HT-29 (cell line): ENCODE measurements around the gene PRUNE2. TPM values are rescaled to one million over a fixed set of nuclear protein-coding genes. Genes with fewer than 3 reads are reported as not detected.
"Not testable (repeated sequence)": the region's sequence is repeated elsewhere in the genome, so short reads cannot be mapped to it uniquely, and the experiment has no call there.

Experiments
- DNase-seq: peaks from one replicate; pipeline ENCODE4 v3.0.0-alpha.2; 2015; ENCODE audit warnings: low spot score
- total RNA-seq: library from RNA; depleted of rRNA; stranded (reverse); fragments of >200 nt; shearing (Covaris generic); gene quantifications from 2 replicates; pipeline ENCODE4 v1.2.3, GENCODE V29; 2014

The PRUNE2 gene
- total RNA-seq, 1 experiment from 2014 or later = not detected

DNA sequence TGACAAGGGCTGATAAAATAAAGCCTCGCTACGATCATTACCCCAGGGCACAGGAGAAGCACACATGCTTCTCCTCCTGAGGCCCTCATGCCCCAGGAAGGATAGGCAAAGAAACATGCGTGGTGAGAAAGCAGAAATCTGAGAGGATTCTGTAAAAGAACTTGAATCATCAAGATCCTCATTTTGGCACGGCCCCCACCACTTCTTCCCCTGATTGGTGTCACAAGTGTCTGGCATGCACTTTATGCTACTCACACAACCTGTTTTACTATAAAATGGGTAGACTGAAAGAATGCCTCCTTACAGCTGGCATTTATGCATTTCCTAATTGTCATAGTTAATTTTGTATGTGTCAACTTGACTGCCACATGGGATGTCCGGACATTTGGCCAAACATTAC, 109.6 kb downstream of the PRUNE2 start:
- no peak for DNase-seq

DNA sequence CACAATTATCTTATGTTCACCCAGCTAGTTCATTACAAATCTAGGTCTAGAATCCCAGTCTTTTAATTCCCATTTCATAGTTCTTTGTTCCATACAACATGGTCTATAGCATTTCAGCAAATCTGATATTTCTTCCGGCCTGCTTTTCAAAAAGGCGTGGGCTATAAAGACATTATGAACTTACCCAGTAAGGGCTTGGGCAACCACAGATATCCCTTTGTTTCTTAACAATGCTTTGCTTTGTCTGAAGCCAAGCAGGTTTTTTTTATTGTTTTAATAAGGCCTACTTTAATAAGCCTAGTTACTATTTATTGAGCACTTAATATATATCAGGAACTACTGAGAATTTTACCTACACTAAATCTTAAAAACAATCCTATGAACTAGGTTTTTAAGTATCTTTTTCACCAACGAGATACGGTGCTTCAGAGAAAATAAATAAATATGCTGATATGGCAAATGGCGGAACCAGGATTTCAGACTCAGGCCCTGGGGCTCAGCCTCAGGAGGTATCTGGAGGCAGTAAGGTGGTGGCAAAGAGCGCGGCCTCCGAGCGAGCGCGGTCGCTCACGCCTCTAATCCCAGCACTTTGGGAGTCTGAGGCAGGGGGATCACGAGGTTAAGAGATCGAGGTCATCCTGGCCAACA, 112.0 kb downstream of the PRUNE2 start:
- DNase-seq = no peak

DNA sequence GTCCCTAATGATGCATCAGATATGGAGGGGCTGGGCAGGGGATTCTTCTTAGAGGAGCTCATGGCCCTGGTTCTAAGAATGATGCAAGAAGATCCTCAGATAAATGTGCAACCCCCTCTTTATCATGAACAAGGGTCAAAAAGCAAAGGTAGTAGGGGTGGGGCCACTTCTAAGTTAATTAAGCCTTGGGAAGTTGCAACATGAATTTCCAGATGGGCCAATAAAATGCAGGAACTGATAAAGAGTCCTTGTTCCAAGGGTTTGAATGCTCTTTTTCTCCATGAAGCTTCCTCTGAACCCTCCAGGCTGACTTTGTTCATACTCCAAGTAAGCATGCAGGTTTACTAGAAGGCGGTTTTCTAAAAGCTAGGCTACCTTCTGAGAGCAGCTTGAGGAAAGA, 116.1 kb downstream of the PRUNE2 start:
- DNase-seq = no peak

DNA sequence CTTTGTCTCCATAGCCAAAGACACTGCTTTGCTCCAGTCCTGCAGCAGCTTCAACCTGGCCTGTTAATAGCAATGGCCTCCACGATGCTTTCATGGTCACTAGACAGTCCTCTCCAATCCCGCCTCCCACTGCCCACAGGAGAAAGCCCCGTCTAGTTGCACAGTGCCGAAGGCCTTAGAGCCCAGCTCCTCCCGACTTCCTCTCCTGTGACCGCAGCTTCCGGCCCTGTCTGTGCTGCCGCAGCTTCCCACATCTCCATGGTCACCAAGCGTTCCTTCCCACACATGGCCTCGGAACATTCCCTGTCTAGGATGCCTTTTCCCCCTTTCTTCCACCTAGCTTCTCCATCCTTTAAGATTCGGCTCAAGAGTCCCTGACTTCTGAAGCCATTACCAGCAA, 118.2 kb downstream of the PRUNE2 start:
- DNase-seq = no peak

DNA sequence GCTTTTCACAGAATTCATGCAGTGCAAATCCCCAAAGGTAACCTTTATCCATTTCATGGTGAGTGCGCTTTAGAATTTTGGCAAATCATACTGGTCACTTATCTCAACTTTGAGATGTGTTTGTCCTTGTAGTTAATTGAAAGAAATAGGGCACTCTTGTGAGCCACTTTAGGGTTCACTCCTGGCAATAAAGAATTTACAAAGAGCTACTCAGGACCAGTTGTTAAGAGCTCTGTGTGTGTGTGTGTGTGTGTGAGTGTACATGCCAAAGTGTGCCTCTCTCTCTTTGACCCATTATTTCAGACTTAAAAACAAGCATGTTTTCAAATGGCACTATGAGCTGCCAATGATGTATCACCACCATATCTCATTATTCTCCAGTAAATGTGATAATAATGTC, 120.4 kb downstream of the PRUNE2 start:
- DNase-seq = no peak

DNA sequence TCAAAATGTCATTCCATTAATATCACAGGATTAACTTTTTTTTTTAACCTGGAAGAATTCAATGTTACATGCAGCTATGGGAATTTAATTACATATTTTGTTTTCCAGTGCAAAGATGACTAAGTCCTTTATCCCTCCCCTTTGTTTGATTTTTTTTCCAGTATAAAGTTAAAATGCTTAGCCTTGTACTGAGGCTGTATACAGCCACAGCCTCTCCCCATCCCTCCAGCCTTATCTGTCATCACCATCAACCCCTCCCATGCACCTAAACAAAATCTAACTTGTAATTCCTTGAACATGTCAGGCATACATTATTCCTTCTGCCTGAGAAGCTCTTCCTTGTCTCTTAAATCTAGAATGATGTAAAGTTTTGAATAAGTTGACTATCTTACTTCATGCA, 121.0 kb downstream of the PRUNE2 start:
- no peak for DNase-seq

DNA sequence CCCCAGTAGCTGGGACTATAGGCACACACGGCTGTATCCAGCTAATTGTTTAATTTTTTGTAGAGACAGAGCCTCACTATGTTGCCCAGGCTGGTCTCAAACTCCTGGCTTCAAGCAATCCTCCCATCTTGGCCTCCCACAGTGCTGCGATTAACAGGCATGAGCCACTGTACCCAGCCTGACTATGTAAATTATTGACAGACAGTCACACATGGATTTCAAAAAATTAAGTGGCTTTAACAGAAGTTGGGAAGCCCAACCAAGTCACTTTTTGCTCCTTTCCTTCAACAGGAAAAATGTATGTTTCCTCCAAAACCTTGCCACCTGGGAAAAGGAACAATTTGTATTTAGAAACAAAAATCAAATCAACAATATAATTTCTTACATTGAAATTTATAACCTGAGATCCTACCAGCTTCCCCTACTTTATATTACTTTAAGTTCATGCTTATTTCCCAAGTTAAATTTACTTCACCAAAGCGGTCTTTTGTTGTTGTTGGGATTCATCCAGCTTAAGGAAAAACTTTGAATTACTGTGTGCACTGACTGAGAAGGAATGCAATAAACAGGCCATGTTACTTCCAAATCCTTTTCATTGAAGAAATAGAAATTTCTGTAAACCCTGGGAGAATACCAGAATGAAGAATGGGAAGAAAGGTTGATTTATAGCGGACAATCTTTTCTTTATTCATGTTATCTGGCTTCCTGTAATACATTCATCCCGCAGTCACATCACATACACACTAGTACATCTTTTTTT, 133.0 kb downstream of the PRUNE2 start:
- no peak for DNase-seq

DNA sequence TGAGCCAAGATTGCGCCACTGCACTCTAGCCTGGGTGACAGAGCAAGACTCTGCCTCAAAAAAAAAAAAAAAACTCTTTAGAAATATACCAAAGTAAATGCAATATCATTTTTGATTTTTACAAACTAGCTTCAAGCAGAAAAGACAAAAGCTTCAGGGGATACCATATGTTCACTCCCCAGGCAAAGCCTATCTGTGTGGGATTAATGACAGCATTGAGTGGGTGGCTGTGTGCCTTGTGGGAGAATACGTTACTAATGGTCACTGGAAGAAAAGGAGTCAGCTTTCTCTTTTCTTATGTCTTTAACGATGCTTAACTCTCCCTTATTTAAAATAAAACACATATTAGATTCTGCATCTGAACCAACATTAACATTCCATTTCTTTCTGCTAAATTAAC, 139.8 kb downstream of the PRUNE2 start:
- no peak for DNase-seq

DNA sequence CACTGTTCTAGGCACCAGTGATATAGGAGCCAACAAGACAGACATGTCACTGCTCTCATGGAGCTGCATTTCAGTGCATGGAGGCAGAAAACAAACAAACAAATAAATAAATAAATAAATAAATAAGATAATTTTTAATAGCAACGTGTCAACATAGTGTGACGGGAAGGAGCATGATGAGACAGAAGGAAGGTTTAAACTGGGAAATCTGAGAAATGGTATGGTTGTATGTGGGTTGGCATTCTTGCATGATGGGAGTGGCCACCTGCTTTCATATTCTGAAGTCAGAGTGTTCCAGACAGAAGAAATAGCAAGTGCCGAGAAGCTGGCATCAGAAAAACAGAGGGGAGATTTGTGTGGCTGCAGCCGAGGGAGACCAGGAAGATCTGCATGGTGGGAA, 141.8 kb downstream of the PRUNE2 start, which contains the start of gene PCA3:
TSS of gene PCA3 (plus strand) at position 301 of the 400 bp plus-strand sequence.
- no peak for DNase-seq

DNA sequence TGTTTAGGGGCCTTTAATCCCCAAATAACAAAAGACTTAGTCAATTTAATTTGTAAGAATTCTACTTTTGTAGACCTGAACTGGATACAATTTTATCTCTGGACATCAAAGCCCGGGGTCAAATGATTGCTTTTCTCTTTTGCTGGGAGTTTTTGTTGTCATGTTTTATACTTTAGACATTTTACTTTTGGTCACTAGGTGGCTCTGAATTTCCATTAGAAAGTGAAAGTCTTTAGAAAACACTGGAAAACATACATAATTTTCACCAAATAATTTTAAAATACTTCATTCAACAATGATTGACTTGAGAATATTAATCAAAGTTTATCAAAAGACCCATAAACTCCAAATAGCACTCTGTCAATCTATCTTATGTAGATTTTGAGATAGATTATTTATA, 144.5 kb downstream of the PRUNE2 start:
- DNase-seq = peak; percentile 3

DNA sequence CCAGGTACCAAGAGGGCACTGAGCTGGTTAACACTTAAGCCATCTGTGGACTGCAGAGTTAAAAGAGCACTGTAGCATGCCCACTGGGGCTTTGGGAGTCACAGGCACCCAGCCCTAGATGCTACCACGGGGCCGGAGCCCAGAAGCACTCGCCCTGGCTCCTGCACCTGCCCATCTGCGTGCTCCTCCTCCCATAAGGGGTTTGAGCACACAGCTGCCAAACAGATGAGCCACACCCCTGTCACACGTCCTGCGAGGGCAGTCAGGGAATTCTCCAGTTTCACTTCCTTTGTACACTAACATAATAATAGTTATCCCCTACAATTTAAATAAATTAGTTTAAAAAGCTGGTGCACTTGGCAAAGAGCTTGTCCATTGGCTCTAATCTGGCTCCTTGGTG, 146.2 kb downstream of the PRUNE2 start:
- DNase-seq = no peak

DNA sequence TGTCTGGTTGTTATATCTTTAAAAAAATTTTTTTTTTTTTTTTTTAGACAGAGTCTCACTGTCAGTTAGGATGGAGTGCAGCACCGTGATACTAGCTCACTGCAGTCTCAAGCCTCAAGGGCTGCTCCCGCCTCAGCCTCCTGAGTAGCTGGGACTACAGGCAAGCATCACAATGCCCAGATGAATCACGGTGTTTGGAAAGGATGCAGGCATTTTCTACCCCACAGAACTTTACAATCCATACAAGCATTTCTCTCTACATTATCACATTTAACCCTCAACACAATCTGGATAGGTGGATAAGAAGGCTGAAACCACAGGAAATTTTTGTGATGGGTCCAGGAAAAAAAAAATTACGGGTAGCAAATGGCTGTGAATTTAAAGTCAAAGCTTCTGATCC, 147.4 kb downstream of the PRUNE2 start:
- DNase-seq = no peak

DNA sequence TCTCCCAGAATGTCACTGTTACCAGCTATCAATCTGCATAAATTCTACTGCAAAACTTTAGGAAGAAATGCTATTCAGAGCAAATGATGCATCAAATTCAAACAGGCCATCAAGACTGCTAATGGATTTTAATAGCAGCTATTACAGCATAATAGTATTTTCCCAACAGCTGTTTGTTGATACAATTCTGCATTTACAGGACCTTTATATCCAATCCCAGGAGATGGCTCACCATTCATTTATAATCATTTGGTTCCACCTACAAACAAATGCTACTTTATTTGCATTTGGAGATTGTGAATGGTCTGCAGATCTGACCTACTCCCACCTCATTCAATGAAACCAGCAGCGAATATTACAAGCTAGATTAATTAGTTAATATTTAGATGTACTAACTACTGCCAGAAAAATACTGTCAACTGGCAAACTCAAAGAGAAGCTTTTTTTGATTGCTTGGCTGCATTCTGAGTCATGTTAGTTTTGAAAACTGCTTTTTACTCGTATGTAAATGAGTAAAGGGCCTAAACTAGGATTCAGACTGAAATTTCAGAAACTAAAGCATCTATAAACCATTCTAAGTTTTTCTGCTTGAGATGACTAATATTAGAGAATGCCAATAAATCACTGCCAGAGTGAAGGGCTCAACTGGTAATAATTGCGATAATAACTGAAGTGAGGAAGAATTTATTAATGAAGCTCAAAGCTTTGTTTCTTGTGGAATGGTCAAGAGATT, 148.8 kb downstream of the PRUNE2 start:
- no peak for DNase-seq

DNA sequence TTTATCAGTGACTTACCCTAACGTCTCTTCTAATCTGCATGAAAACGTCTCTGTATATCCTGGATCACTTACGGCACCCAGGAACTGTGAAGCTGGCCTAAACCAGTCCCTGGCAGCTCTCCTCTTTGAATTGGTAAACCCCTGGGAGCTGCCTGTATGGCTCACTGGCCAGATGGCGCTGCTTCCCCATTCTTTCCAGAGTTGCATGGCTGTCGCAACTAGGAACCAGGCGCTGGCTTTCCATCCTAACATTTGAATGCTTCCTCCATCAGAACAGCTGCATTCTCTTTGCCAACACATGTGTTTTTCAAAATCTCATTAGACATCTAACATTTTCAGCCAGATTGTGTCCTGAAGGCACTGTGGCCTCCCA, 149.7 kb downstream of the PRUNE2 start:
- DNase-seq = peak; percentile 10

DNA sequence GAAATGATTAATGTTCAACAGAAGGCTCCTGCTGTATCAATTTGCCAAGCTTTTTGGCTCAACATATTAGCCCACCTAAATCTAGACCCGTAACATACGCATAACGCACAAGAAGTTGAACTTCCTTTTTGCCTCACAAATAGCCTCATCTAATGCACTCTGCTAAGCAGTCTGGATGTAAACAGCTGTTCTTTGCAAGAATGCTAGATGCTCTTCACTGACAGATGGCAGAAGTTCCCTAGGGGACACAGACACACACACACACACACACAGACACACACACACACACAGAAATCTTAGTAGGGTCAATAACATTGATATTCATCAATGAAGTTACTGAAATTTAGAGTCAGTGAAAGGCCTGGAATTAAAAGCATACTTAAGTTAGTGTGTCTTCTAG, 154.9 kb downstream of the PRUNE2 start:
- DNase-seq = no peak

DNA sequence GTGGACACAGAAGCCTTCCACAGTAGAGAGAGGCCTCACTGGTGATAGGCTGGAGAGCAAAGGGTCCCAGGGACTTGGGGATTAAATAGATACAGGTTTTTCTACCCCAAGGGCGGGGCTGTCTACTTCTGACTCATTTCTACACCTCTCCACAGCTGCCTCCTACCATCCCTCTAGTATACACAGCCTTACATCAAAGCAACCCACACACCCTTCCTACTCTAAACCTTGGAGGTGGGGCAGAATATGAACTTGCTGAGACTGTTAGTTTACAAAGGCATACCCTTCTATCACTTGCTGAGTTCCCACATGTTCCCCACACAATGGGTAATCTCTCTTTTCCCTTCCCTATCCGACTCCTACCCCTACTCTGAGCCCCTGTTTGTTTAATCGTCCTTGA, 161.6 kb downstream of the PRUNE2 start:
- no peak for DNase-seq

DNA sequence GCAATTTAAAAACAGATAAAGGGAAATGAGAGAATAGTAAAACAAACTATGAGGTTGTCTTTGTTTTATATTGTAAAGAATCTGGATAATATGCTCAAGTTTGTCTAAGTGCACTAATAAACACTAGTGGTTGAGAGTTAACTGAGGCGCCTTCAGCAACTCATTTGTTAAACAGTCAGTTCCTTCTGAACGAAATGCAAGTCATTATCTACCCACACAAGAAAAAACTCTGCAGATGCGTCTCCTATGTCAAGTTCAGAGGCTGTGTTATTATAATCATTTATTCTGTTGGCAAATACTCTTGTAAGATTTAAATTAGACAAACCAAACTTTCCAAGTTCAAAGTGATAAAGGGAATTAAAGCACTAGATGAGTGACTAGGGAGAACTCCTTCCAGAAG, 162.0 kb downstream of the PRUNE2 start:
- DNase-seq = no peak

DNA sequence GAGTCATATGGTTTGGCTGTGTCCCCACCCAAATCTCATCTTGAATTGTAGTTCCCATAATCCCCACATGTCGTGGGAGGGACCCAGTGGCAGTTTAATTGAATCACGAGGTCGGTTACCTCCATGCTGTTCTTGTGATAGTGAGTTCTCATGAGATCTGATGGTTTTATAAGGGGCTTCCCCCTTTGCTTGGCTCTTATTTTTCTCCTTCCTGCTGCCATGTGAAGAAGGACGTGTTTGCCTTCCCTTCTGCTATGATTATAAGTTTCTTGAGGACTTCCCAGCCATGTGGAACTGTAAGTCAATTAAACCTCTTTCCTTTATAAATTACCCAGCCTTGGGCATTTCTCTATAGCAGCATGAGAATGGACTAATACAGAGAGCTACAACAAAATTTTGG, 163.0 kb downstream of the PRUNE2 start:
- not testable (repeated sequence) for DNase-seq

DNA sequence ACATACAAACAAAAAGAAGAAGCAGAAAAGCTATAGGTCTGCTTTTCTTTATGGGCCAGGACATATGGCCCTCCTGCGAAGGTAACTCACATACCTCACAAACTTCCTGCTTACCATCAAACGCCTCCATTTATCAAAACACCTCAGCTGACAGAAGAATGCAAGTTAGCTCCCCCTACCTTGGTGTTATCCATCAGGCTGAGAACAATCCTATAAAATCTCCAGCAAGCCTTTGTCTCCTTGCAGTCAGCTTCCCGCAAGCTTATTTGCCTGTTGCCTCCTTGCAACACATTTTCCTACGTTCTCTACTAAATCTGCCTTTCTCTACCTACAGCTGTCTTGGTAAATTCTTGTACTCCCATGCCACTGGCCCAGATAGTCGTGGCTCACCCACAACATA, 164.4 kb downstream of the PRUNE2 start:
- DNase-seq = no peak

DNA sequence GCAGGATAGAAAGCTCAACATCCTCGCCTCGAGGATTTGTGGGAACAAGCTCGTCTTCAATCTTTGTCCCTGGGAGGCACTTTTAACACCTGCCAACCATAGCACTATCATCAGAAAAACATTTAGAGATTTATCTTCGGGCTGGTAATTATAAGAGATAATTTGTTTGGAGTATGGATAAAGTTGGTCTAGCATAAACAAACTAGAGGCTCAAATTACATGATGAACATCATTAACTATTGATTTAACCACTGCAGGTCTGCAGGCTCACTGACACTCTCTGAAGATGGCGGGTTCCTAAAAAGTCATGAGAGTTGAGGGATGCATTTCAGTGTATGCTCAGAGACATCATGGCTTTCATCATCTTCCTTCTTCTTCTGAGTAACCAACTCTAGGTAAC, 167.5 kb downstream of the PRUNE2 start:
- no peak for DNase-seq

DNA sequence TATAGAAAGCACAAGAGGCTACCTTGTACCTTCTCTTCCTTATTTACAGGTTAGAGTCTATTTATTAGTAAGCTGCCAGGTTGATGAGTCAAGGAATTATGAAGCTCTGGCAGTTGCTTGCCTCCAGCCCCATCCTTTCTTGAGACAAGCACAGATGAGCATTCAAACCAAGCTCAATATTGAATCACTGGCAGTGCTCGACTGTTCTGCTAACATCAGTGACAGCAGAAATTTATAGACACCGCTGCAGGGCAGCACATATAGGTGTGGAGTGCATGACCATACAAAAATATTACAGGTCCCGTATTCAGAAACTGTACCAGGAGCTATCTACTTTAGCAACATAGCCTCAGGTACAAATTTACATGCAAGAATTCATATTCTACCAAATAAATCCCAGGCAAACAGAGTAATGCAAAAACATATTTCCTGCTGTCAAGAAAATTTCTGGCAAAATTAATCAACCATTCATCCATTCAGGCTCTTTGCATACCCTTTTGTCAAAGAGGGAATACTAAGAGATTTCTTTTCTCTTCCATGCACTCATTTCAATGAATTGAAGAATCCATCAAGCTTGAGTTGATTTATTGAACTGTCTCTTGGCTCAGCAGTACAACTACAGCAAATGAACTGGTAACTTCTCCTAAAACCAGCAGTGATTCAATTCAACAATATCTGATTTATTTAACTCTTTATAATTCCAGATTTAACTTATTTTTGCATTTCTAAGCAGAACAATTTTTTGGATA, 168.6 kb downstream of the PRUNE2 start:
- DNase-seq = no peak

DNA sequence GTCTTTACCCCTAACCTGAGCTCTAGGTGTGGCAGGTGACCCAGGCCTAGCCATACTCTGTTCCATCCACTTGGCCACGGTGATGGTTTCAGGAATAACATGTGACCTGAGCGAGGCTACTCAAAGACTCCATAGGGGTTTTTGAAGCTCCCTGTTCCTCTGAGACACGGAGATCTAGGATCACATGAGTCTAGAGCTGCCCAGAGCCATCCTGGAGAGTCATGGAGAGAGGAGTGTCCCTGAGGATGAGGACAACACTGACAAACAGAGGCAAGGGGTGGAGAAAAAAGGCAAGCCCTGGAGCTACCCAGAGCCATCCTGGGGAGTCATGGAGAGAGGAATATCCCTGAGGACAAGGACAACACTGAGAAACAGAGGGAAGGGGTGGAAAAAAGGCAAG, 171.2 kb downstream of the PRUNE2 start:
- DNase-seq = no peak
